ENCODE measurements around the gene TRAPPC12. TPM values are rescaled to one million over a fixed set of nuclear protein-coding genes. Genes with fewer than 3 reads are reported as not detected.

TRAPPC12 gene
- 10 to 100 TPM; 28.4 to 64.7 (median 55.9) TPM for total RNA-seq

- peak within 1 kb of the TSS; percentile 87 to 97 (median 94) for H3K27ac ChIP-seq
- WGBS, 2 donors = 0 to 3% methylated on average over 9 to 18 of the region's 61 CpGs
- H3K9me3 ChIP-seq = no peaks in the 10 kb centered on the region
- TF ChIP-seq POLR2A (IDR thresholded peaks at IDR 0.05) (peak in 2 of 4 donors; percentile 80 to 85), CTCF (IDR thresholded peaks at IDR 0.05) (peak in 4 of 6 experiments; percentile 16 to 46 (median 36))
- peak within 1 kb of the TSS; percentile 73 to 96 (median 90) for H3K4me3 ChIP-seq
- DNase-seq = peak; percentile 50
- peaks cover 20 to 52% (median 27%) of the 10 kb centered on the region in 3 donors for H3K4me1 ChIP-seq
- intact Hi-C loops (cut with DNase I) = no loop called here
- peaks cover 0 to 24% (median 0%) of the 10 kb centered on the region in 3 donors for H3K36me3 ChIP-seq
- H3K27me3 ChIP-seq = no peaks in the 10 kb centered on the region
Observed at GRCh38 chr2:3379647-3380534, at the start of gene TRAPPC12. TRAPPC12 (plus strand) TSS chr2:3379694; CDS start chr2:3387624, 7,930 bp downstream.

GRCh38 chr2:3332133-3332532 lies 47.4 kb upstream of the TRAPPC12 start:
- no peaks in the 10 kb centered on the region for H3K9me3 ChIP-seq
- 85 to 86% methylated on average over 8 of the region's 8 CpGs for WGBS, 2 donors
- H3K36me3 ChIP-seq = peaks cover 0 to 62% (median 8%) of the 10 kb centered on the region in 3 donors
- H3K4me1 ChIP-seq = no peaks in the 10 kb centered on the region
- no peaks in the 10 kb centered on the region for H3K27me3 ChIP-seq
- H3K4me3 ChIP-seq = no peak overlapping the region
- no peak overlapping the region for H3K27ac ChIP-seq
- TF ChIP-seq CTCF (IDR thresholded peaks at IDR 0.05) (no peak), POLR2A (IDR thresholded peaks at IDR 0.05) (no peak)
- intact Hi-C loops (cut with DNase I) = no loop called here
- DNase-seq = no peak

GRCh38 chr2:3334392-3335345 lies 44.8 kb upstream of the TRAPPC12 start:
- H3K27me3 ChIP-seq = no peaks in the 10 kb centered on the region
- TF ChIP-seq CTCF (IDR thresholded peaks at IDR 0.05) (no peak), POLR2A (IDR thresholded peaks at IDR 0.05) (no peak)
- H3K4me3 ChIP-seq = no peak overlapping the region
- no peak overlapping the region for H3K27ac ChIP-seq
- no peaks in the 10 kb centered on the region for H3K9me3 ChIP-seq
- H3K4me1 ChIP-seq = no peaks in the 10 kb centered on the region
- peaks cover 0 to 66% (median 8%) of the 10 kb centered on the region in 3 donors for H3K36me3 ChIP-seq
- intact Hi-C loops (cut with DNase I) = no loop called here
- 80 to 83% methylated on average over 9 to 16 of the region's 24 CpGs for WGBS, 2 donors
- no peak for DNase-seq

GRCh38 chr2:3336844-3337243 lies 42.6 kb upstream of the TRAPPC12 start:
- 90 to 95% methylated on average over 2 of the region's 2 CpGs for WGBS, 2 donors
- Histone ChIP-seq H3K4me3 (no peak overlapping the region), H3K9me3 (no peaks in the 10 kb centered on the region), H3K27me3 (no peaks in the 10 kb centered on the region), H3K27ac (no peak overlapping the region), H3K4me1 (no peaks in the 10 kb centered on the region), H3K36me3 (peaks cover 0 to 62% (median 8%) of the 10 kb centered on the region in 3 donors)
- no peak for DNase-seq
- intact Hi-C loops (cut with DNase I) = no loop called here
- TF ChIP-seq CTCF (IDR thresholded peaks at IDR 0.05) (no peak), POLR2A (IDR thresholded peaks at IDR 0.05) (no peak)

Measured in esophagus squamous epithelium (tissue), 5 donors.